ENCODE measurements around the gene EFCAB6.

GRCh38 chr22:43681731-43682360 lies 130.3 kb downstream of the EFCAB6 start:
- TF ChIP-seq PPARA (CRISPR knock-in tag; IDR thresholded peaks at IDR 0.05; ENCODE audit: borderline replicate concordance): no peak
- TF ChIP-seq ARNTL (CRISPR knock-in tag; IDR thresholded peaks at IDR 0.05; ENCODE audit: borderline replicate concordance, low read depth): no peak
- TF ChIP-seq, protein P1, sequence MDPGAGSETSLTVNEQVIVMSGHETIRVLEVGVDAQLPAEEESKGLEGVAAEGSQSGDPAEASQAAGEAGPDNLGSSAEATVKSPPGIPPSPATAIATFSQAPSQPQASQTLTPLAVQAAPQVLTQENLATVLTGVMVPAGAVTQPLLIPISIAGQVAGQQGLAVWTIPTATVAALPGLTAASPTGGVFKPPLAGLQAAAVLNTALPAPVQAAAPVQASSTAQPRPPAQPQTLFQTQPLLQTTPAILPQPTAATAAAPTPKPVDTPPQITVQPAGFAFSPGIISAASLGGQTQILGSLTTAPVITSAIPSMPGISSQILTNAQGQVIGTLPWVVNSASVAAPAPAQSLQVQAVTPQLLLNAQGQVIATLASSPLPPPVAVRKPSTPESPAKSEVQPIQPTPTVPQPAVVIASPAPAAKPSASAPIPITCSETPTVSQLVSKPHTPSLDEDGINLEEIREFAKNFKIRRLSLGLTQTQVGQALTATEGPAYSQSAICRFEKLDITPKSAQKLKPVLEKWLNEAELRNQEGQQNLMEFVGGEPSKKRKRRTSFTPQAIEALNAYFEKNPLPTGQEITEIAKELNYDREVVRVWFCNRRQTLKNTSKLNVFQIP (CRISPR knock-in tag; IDR thresholded peaks at IDR 0.05; ENCODE audit: borderline replicate concordance, low read depth): no peak
- TF ChIP-seq TCF4 (CRISPR knock-in tag; IDR thresholded peaks at IDR 0.05; ENCODE audit: borderline replicate concordance): no peak
- no peak for TF ChIP-seq BACH2 (CRISPR knock-in tag; IDR thresholded peaks at IDR 0.05; ENCODE audit: borderline replicate concordance)

Measured in SK-N-SH treated with all-trans-retinoic acid at 6 μM for 48 hours (cell line).